ENCODE results near the gene NPAS2.

DNA sequence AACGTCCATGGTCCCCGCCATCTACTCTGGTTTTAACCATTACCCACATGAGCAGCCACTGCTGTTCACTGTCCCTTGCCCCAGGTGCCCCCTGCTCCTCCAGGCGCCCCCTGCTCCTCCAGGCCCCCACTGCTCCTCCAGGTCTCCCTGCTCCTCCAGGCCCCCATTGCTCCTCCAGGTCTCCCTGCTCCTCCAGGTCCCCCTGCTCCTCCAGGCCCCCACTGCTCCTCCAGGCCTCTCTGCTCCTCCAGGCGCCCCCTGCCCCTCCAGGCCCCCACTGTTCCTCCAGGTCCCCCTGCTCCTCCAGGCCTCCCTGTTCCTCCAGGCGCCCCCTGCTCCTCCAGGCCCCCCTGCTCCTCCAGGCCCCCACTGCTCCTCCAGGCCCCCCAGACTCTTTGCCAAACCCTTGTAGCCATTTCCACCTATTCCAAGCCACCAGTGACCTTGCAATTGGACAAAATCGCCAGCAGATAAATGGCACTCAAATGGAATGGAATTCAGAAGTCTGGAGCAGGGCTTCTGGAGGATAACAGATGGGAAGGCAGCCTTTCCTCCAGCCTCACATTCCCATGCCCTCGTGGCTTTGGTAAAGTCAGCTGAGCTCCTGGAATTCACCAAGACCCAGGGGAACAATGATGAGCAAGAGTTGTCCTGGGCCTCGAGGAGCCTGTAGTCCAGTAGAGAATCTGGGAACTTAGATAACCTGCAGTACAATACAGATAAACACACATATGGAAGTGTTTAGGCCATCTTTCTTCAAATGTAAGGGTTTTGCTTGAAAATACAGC lies 168.9 kb downstream of the NPAS2 start:
- TF ChIP-seq ARNT (IDR thresholded peaks at IDR 0.05) (no peak), FOXA1 (IDR thresholded peaks at IDR 0.05) (no peak), SUZ12 (IDR thresholded peaks at IDR 0.05) (no peak), FOXM1 (IDR thresholded peaks at IDR 0.05; ENCODE audit: borderline replicate concordance) (no peak), FOXK2 (IDR thresholded peaks at IDR 0.05) (no peak), BHLHE40 (IDR thresholded peaks at IDR 0.05; ENCODE audit: borderline replicate concordance) (no peak), PKNOX1 (IDR thresholded peaks at IDR 0.05) (no peak), ELF4 (IDR thresholded peaks at IDR 0.05) (no peak)

Measured in HEK293T (cell line).